Bronchial epithelial cell (primary cell): ENCODE results near the gene SDHAF2. TPM values are rescaled to one million over a fixed set of nuclear protein-coding genes. Genes with fewer than 3 reads are reported as not detected.
"Not testable (repeated sequence)": the region's sequence is repeated elsewhere in the genome, so short reads cannot be mapped to it uniquely, and the experiment has no call there.

ENCODE experiments used
- DNase-seq: peaks from one replicate; pipeline ENCODE4 v3.0.0-alpha.2; 2010; ENCODE audit warnings: low read depth
- FAIRE-seq: peaks from 2 replicates; lab custom pipeline; 2011; peaks lifted over from hg19 to GRCh38; lab: Jason Lieb, UNC
- H3K27me3 ChIP-seq: 2 replicates; pipeline ENCODE4 v1.5.1; 2011; ENCODE audit warnings: low read length; ENCODE audit not compliant: control insufficient read depth, insufficient read depth
- H3K36me3 ChIP-seq: 2 replicates; pipeline ENCODE4 v1.5.1; 2011; ENCODE audit warnings: low read length; ENCODE audit not compliant: control insufficient read depth, insufficient read depth
- H3K4me3 ChIP-seq: 2 replicates; pipeline ENCODE4 v1.5.1; 2011; ENCODE audit warnings: mild to moderate bottlenecking, low read depth, low read length, control low read depth
- total RNA-seq: library from RNA; depleted of rRNA; stranded (reverse); fragments of >200 nt; gene quantifications from 2 replicates; pipeline ENCODE4 v1.2.1, GENCODE V29; 2014
- TF ChIP-seq, protein P1 (sequence below): IDR thresholded peaks from 2 replicates; pipeline ENCODE4 v1.5.1; 2011; ENCODE audit warnings: mild to moderate bottlenecking, moderate library complexity, low read length, control low read depth, inconsistent platforms; ENCODE audit not compliant: insufficient read depth, severe bottlenecking

SDHAF2 gene
- total RNA-seq, 1 donor from 2014 or later, result 35.3 TPM

DNA sequence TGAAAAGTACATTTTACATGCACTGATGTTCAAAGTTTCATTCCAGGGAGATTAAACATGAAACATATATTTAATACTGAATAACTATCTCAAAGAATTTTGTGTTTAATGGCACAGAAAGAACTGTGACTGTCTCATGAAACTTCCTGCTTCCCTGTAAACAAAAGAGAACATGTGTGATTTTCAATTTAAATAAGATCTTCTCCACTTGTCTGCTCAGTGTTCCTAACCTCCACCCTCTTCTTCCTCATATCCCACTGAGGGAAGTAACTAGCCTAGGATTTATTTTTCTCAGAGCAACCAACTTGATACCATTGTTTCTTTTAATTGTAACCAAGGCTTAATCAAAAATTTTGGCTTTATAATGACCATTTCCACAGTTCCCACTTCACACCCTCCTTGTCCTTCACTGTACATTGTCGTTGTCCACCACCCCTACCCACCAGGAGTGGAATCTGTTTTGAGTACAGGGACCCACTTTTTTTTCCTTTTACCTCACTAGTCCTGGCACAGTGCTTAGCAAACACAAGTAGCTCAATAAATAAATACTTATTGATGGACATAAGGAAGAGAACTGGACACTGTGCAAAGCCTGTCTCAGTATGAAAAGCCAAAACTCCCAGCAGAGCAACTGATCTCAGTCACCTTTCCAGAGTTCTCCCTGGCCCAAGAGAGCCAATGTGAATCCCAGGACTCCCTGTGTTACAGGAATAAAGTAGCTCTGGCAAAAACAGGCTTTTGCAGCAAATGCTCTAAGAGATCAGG is 4.4 kb upstream of the SDHAF2 start:
- H3K27me3 ChIP-seq, result no peaks in the 10 kb centered on the region
- no peak overlapping the region for H3K4me3 ChIP-seq
- no peak for FAIRE-seq
- peaks cover 25% of the 10 kb centered on the region for H3K36me3 ChIP-seq
- no peak for DNase-seq
- TF ChIP-seq, protein P1, sequence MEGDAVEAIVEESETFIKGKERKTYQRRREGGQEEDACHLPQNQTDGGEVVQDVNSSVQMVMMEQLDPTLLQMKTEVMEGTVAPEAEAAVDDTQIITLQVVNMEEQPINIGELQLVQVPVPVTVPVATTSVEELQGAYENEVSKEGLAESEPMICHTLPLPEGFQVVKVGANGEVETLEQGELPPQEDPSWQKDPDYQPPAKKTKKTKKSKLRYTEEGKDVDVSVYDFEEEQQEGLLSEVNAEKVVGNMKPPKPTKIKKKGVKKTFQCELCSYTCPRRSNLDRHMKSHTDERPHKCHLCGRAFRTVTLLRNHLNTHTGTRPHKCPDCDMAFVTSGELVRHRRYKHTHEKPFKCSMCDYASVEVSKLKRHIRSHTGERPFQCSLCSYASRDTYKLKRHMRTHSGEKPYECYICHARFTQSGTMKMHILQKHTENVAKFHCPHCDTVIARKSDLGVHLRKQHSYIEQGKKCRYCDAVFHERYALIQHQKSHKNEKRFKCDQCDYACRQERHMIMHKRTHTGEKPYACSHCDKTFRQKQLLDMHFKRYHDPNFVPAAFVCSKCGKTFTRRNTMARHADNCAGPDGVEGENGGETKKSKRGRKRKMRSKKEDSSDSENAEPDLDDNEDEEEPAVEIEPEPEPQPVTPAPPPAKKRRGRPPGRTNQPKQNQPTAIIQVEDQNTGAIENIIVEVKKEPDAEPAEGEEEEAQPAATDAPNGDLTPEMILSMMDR, result no peak

- FAIRE-seq, result no peak
These were observed 606 bp upstream of the SDHAF2 start for GRCh38 chr11:61429346-61429690.

GRCh38 chr11:61430839-61431238 is 915 bp downstream of the SDHAF2 start:
- FAIRE-seq, DNase-seq, H3K27me3 ChIP-seq: not testable (repeated sequence)
- H3K4me3 ChIP-seq, result peak overlapping the region; percentile 97
- H3K36me3 ChIP-seq, result peaks cover 10% of the 10 kb centered on the region

More at GRCh38 chr11:61429346-61429690, 606 bp upstream of the SDHAF2 start:
- Histone ChIP-seq H3K4me3 (peak overlapping the region; percentile 97), H3K27me3 (no peaks in the 10 kb centered on the region), H3K36me3 (peaks cover 14% of the 10 kb centered on the region)
- TF ChIP-seq, protein P1, result no peak
- peak; percentile 17 for DNase-seq

DNA sequence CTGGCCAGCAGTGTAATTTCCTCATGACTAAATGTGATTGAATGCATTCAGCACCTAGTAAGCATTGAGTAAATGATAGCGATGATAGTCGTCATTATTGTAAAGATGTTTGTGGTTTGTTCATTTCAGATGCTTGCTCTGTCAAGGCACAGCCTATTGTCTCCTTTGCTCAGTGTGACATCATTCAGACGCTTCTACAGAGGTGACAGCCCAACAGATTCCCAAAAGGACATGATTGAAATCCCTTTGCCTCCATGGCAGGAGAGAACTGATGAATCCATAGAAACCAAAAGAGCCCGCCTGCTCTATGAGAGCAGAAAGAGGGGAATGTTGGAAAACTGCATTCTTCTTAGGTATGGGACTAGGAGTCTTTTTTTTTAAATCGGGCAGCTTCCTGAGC is 7.6 kb downstream of the SDHAF2 start:
- TF ChIP-seq, protein P1, result no peak
- DNase-seq, result no peak
- Histone ChIP-seq H3K4me3 (no peak overlapping the region), H3K36me3 (peaks cover 17% of the 10 kb centered on the region), H3K27me3 (no peaks in the 10 kb centered on the region)
- FAIRE-seq, result no peak

DNA sequence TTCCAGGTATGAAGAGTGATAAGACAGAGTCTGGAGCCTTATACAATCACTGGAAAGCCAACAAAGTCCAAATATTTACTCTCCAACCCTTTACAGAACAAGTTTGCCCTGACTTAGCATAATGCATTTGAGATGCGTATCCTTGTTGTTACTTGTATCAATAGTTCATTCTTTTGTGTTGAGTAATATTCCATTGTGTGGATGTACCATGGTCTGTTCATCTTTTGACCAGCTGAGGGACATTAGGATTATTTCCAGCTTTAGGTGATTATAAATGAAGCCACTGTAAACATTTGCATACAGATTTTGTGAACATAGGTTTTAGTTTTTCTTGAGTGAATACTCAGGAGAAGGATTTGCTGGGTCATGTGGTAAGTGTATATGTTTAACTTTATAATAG is 9.7 kb downstream of the SDHAF2 start:
- FAIRE-seq (no peak), DNase-seq (no peak)
- TF ChIP-seq, protein P1, result no peak
- Histone ChIP-seq H3K27me3 (no peaks in the 10 kb centered on the region), H3K36me3 (peaks cover 19% of the 10 kb centered on the region), H3K4me3 (no peak overlapping the region)

- H3K27me3 ChIP-seq, result no peaks in the 10 kb centered on the region
- DNase-seq, result no peak
- no peak overlapping the region for H3K4me3 ChIP-seq
- FAIRE-seq, result no peak
- TF ChIP-seq, protein P1, result no peak
- peaks cover 21% of the 10 kb centered on the region for H3K36me3 ChIP-seq
These were observed 12.7 kb downstream of the SDHAF2 start for GRCh38 chr11:61442616-61443015.
